Stomach (tissue), 9 donors: ENCODE measurements around the gene ZNF597. TPM values are rescaled to one million over a fixed set of nuclear protein-coding genes. Genes with fewer than 3 reads are reported as not detected.

Source experiments
- DNase-seq, 2 donors: peaks; one replicate each; pipeline versions ENCODE4 v3.0.0 to v3.0.0-alpha.2; 2013 to 2019
- H3K27ac ChIP-seq, 5 donors: fragments of 200-600 bp in 4 of 5; sonication (generic) in 4 of 5; one replicate each; pipeline ENCODE4 v1.5.1; 2013 to 2019; ENCODE audit warnings: mild to moderate bottlenecking in 1 of 5, moderate library complexity in 1 of 5
- H3K27me3 ChIP-seq, 3 donors: fragments of 200-600 bp; sonication (generic); one replicate each; pipeline ENCODE4 v1.5.1; 2017 to 2019; ENCODE audit warnings: mixed run types in 1 of 3
- H3K36me3 ChIP-seq, 4 donors: fragments of 200-600 bp; sonication (generic); 1 replicate in 3 of 4; 2 replicates in 1 of 4; pipeline ENCODE4 v1.5.1; 2016 to 2019
- H3K4me1 ChIP-seq, 4 donors: fragments of 200-600 bp; sonication (generic); one replicate each; pipeline ENCODE4 v1.5.1; 2016 to 2019
- H3K4me3 ChIP-seq, 4 donors: fragments of 200-600 bp; sonication (generic) in 3 of 4; one replicate each; pipeline ENCODE4 v1.5.1; 2016 to 2019; ENCODE audit warnings: mild to moderate bottlenecking in 1 of 4
- H3K9me3 ChIP-seq, 4 donors: fragments of 200-600 bp; sonication (generic); one replicate each; pipeline ENCODE4 v1.5.1; 2016 to 2019
- CTCF ChIP-seq, 7 experiments: fragments of 450-650 bp in 4 of 7; fragments of 200-600 bp in 3 of 7; sonication (generic) in 3 of 7; IDR thresholded peaks; one replicate each; pipeline ENCODE4 v1.5.1; 2016 to 2019; ENCODE audit warnings: antibody characterized with exemption in 7 of 7, control low read depth in 2 of 7, mild to moderate bottlenecking in 1 of 7
- EP300 ChIP-seq: sonication (generic); formaldehyde crosslinking; IDR thresholded peaks from one replicate; pipeline ENCODE4 v1.6.1; 2017; ENCODE audit warnings: antibody characterized with exemption
- POLR2A ChIP-seq, 4 donors: fragments of 450-650 bp; IDR thresholded peaks; one replicate each; pipeline ENCODE4 v1.6.1; 2016; ENCODE audit warnings: antibody characterized with exemption in 4 of 4, control low read depth in 2 of 4, mild to moderate bottlenecking in 1 of 4, moderate library complexity in 1 of 4
- POLR2AphosphoS5 ChIP-seq, 3 donors: sonication (generic); formaldehyde crosslinking; IDR thresholded peaks; one replicate each; pipeline ENCODE4 v1.6.1; 2016; ENCODE audit warnings: antibody characterized with exemption in 3 of 3
- WGBS, 5 donors: extraction: QIAGEN DNeasy Blood & Tissue Kit in 3 of 5; methylation state at CpG; one replicate each; pipeline versions ENCODE4 v1.1.5 to v1.1.7; 2013 to 2018; 5-methylcytosine and 5-hydroxymethylcytosine counted together
- intact Hi-C: fragments of 100-400 bp; cut with DNase I; formaldehyde crosslinking; loops from one replicate; pipeline ENCODE4 v1.15.1; 2023; ENCODE audit warnings: low total_unique reads
- polyA plus RNA-seq, 3 donors: library from polyadenylated mRNA; stranded (reverse); fragments of 200-250 nt; gene quantifications; one replicate each; pipeline ENCODE4 v1.2.3, GENCODE V29; 2013
- total RNA-seq, 5 donors: library from RNA; depleted of rRNA; stranded (reverse); fragments of >200 nt; gene quantifications; one replicate each; pipeline versions ENCODE4 v1.1.0 to v1.2.3, GENCODE V29; 2014 to 2016
- donor health status: healthy with polysubstance abuse.
- donor health status: Bipolar disorder and iron deficiency.
- donor health status: healthy.

ZNF597 gene
- total and polyA plus RNA-seq, 8 donors = 0.45 to 2.2 (median 0.78) TPM; not detected in 1

GRCh38 chr16:3468501-3468900 is 25.2 kb upstream of the ZNF597 start:
- H3K4me3 ChIP-seq = no peak overlapping the region

GRCh38 chr16:3467921-3468320 is 24.6 kb upstream of the ZNF597 start:
- H3K36me3 ChIP-seq = peaks cover 16 to 49% (median 33%) of the 10 kb centered on the region in 4 donors

More at GRCh38 chr16:3468501-3468900, 25.2 kb upstream of the ZNF597 start:
- H3K9me3 ChIP-seq = no peaks in the 10 kb centered on the region
- intact Hi-C loops = no loop called here
- no peak for TF ChIP-seq EP300
- no peak for TF ChIP-seq CTCF (IDR thresholded peaks at IDR 0.05)
- no peak for TF ChIP-seq POLR2AphosphoS5 (IDR thresholded peaks at IDR 0.05)
- TF ChIP-seq POLR2A (IDR thresholded peaks at IDR 0.05) = no peak
- H3K36me3 ChIP-seq = peaks cover 12 to 51% (median 35%) of the 10 kb centered on the region in 4 donors
- no peaks in the 10 kb centered on the region for H3K27me3 ChIP-seq
- no peak overlapping the region for H3K27ac ChIP-seq
- no peak for DNase-seq
- peaks cover 24 to 97% (median 77%) of the 10 kb centered on the region in 4 donors for H3K4me1 ChIP-seq
- 47 to 62% (median 59%) methylated on average over 13 to 15 of the region's 15 CpGs for WGBS, 5 donors

GRCh38 chr16:3467182-3467581 is 23.9 kb upstream of the ZNF597 start:
- H3K4me1 ChIP-seq = peaks cover 30 to 97% (median 81%) of the 10 kb centered on the region in 4 donors
- H3K4me3 ChIP-seq = no peak overlapping the region
- no peak overlapping the region for H3K27ac ChIP-seq
- no peaks in the 10 kb centered on the region for H3K9me3 ChIP-seq
- intact Hi-C loops = no loop called here
- H3K27me3 ChIP-seq = no peaks in the 10 kb centered on the region
- no peak for DNase-seq
- H3K36me3 ChIP-seq = peaks cover 19 to 44% (median 31%) of the 10 kb centered on the region in 4 donors
- no peak for TF ChIP-seq EP300
- no peak for TF ChIP-seq CTCF (IDR thresholded peaks at IDR 0.05)
- no peak for TF ChIP-seq POLR2AphosphoS5 (IDR thresholded peaks at IDR 0.05)
- TF ChIP-seq POLR2A (IDR thresholded peaks at IDR 0.05) = no peak
- 88 to 95% (median 94%) methylated on average over 8 of the region's 8 CpGs for whole genome bisulfite sequencing, 5 donors

More at GRCh38 chr16:3467921-3468320, 24.6 kb upstream of the ZNF597 start:
- no peak for TF ChIP-seq POLR2AphosphoS5 (IDR thresholded peaks at IDR 0.05)
- TF ChIP-seq EP300 = no peak
- no peak for TF ChIP-seq CTCF (IDR thresholded peaks at IDR 0.05)
- no peak for TF ChIP-seq POLR2A (IDR thresholded peaks at IDR 0.05)
- no peak overlapping the region for H3K27ac ChIP-seq
- DNase-seq = no peak
- 67 to 77% (median 72%) methylated on average over 4 of the region's 4 CpGs for WGBS, 5 donors
- H3K27me3 ChIP-seq = no peaks in the 10 kb centered on the region
- no peak overlapping the region for H3K4me3 ChIP-seq
- no peaks in the 10 kb centered on the region for H3K9me3 ChIP-seq
- intact Hi-C loops = no loop called here
- H3K4me1 ChIP-seq = peaks cover 25 to 97% (median 76%) of the 10 kb centered on the region in 4 donors

- 80 to 86% (median 83%) methylated on average over 21 of the region's 21 CpGs for WGBS, 5 donors
- TF ChIP-seq POLR2AphosphoS5 (IDR thresholded peaks at IDR 0.05) (no peak), CTCF (IDR thresholded peaks at IDR 0.05) (no peak), EP300 (no peak), POLR2A (IDR thresholded peaks at IDR 0.05) (no peak)
- Histone ChIP-seq H3K27ac (no peak overlapping the region), H3K27me3 (no peaks in the 10 kb centered on the region), H3K9me3 (no peaks in the 10 kb centered on the region), H3K36me3 (peaks cover 19 to 35% (median 27%) of the 10 kb centered on the region in 4 donors), H3K4me3 (no peak overlapping the region), H3K4me1 (peaks cover 38 to 99% (median 86%) of the 10 kb centered on the region in 4 donors)
- intact Hi-C loops = no loop called here
- no peak for DNase-seq
Measured at GRCh38 chr16:3465911-3466584, 22.7 kb upstream of the ZNF597 start.
